Mesendoderm (in vitro differentiated cells): ENCODE results near the gene ATP1B2. TPM values are rescaled to one million over a fixed set of nuclear protein-coding genes. Genes with fewer than 3 reads are reported as not detected.

Source experiments
- DNase-seq: peaks from one replicate; pipeline ENCODE4 v3.0.0; 2013
- H2AK5ac ChIP-seq: 2 replicates; pipeline ENCODE4 v1.6.1; 2013; ENCODE audit warnings: low read length, inconsistent platforms
- H2BK120ac ChIP-seq: 2 replicates; pipeline ENCODE4 v1.6.1; 2013; ENCODE audit warnings: low read depth, mild to moderate bottlenecking, low read length, moderate library complexity, mixed read lengths
- H2BK15ac ChIP-seq: replicated peaks from 2 replicates; pipeline ENCODE4 v1.6.1; 2013; ENCODE audit warnings: low read depth, mild to moderate bottlenecking, moderate library complexity
- H2BK5ac ChIP-seq: 2 replicates; pipeline ENCODE4 v1.6.1; 2013; ENCODE audit warnings: low read length, inconsistent platforms
- H3K18ac ChIP-seq: 2 replicates; pipeline ENCODE4 v1.6.1; 2013; ENCODE audit warnings: mild to moderate bottlenecking, low read length, mixed read lengths
- H3K23ac ChIP-seq: one replicate; pipeline ENCODE4 v1.6.1; 2013; ENCODE audit warnings: low read length
- H3K27ac ChIP-seq: 2 replicates; pipeline ENCODE4 v1.5.1; 2013; ENCODE audit warnings: low read depth, mild to moderate bottlenecking, inconsistent platforms, low read length, moderate library complexity
- H3K27me3 ChIP-seq: 2 replicates; pipeline ENCODE4 v1.6.1; 2013; ENCODE audit warnings: low read length, control low read depth, mild to moderate bottlenecking, inconsistent platforms; ENCODE audit not compliant: insufficient read depth, poor library complexity
- H3K36me3 ChIP-seq: 2 replicates; pipeline ENCODE4 v1.6.1; 2013; ENCODE audit warnings: low read length, inconsistent platforms; ENCODE audit not compliant: control insufficient read depth, insufficient read depth
- H3K4ac ChIP-seq: one replicate; pipeline ENCODE4 v1.6.1; 2013; ENCODE audit warnings: low read depth, mild to moderate bottlenecking, low read length, moderate library complexity
- H3K4me1 ChIP-seq: 2 replicates; pipeline ENCODE4 v1.6.1; 2013; ENCODE audit warnings: low read depth, low read length, inconsistent platforms; ENCODE audit not compliant: control insufficient read depth
- H3K4me2 ChIP-seq: 2 replicates; pipeline ENCODE4 v1.6.1; 2013; ENCODE audit warnings: low read length
- H3K4me3 ChIP-seq: 2 replicates; pipeline ENCODE4 v1.5.1; 2013; ENCODE audit warnings: mild to moderate bottlenecking, low read length
- H3K56ac ChIP-seq: one replicate; pipeline ENCODE4 v1.6.1; 2013; ENCODE audit warnings: low read length
- H3K79me1 ChIP-seq: 2 replicates; pipeline ENCODE4 v1.6.1; 2013; ENCODE audit warnings: low read length, inconsistent platforms
- H3K79me2 ChIP-seq: 2 replicates; pipeline ENCODE4 v1.6.1; 2013; ENCODE audit warnings: mild to moderate bottlenecking, low read length; ENCODE audit not compliant: control insufficient read depth, insufficient read depth
- H3K9ac ChIP-seq: 2 replicates; pipeline ENCODE4 v1.6.1; 2013; ENCODE audit warnings: low read length, inconsistent platforms
- H4K5ac ChIP-seq: one replicate; pipeline ENCODE4 v1.6.1; 2013; ENCODE audit warnings: low read length
- H4K8ac ChIP-seq: one replicate; pipeline ENCODE4 v1.6.1; 2013; ENCODE audit warnings: low read depth, mild to moderate bottlenecking, control low read depth, low read length, moderate library complexity
- WGBS: extraction: QIAGEN DNeasy Blood & Tissue Kit; methylation state at CpG from one replicate; pipeline ENCODE4 v1.1.7; 2013; ENCODE audit warnings: low lambda C conversion rate, missing lambda C conversion rate; ENCODE audit not compliant: insufficient coverage; ENCODE audit errors: extremely low coverage; 5-methylcytosine and 5-hydroxymethylcytosine counted together
- polyA plus RNA-seq, 2 experiments: library from polyadenylated mRNA; stranded (reverse); fragments of 200-250 nt; gene quantifications; one replicate each; pipeline ENCODE4 v1.2.3, GENCODE V29; 2013

ATP1B2 gene, protein sequence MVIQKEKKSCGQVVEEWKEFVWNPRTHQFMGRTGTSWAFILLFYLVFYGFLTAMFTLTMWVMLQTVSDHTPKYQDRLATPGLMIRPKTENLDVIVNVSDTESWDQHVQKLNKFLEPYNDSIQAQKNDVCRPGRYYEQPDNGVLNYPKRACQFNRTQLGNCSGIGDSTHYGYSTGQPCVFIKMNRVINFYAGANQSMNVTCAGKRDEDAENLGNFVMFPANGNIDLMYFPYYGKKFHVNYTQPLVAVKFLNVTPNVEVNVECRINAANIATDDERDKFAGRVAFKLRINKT
- 3.2 TPM for polyA plus RNA-seq (2013, experiment 1 of 2)
- polyA plus RNA-seq (2013, experiment 2 of 2): 3.1 TPM

DNA sequence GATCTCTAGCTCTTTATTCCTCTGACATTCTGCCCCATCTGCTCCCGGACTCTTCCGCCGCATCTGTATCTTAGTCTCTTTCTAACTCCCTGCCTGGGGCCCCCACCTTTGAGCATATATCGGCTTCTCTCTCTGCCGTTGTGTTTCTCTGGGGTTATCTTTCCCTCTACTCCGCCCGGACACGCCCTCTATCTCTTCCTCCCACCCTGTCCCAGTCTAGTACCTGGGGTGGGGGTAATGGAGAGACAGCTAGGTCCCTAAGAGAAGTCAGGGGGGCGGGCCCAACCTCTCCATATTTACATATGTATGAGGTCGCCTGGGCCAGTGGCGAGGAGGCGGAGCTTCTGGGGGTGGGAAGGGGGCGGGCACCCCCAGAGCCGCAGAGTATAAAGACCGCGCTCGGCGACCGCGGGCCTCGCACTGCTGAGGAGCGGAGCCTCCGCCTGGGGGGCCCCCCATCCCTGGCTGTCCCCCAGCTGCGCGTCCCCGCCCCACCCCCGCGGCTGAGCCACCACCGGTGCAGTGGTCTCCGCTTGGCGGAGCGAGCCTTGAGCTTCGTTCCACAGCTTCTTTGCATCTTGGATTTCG, at the start of gene ATP1B2:
Gene ATP1B2 (plus strand): TSS at position 418 of the 588 bp plus-strand sequence. CDS start 593 bp downstream, outside the sequence.
- Histone ChIP-seq H4K5ac (no peak within 1 kb of the TSS), H3K4me1 (peaks cover 3% of the 10 kb centered on the region), H3K4ac (no peak within 1 kb of the TSS), H2BK5ac (no peak within 1 kb of the TSS), H3K36me3 (no peaks in the 10 kb centered on the region), H4K8ac (no peak within 1 kb of the TSS), H3K4me3 (peak within 1 kb of the TSS; percentile 19), H3K79me1 (no peaks in the 10 kb centered on the region), H2BK15ac (no peak within 1 kb of the TSS), H3K27me3 (peaks cover 7% of the 10 kb centered on the region), H3K4me2 (peak within 1 kb of the TSS; percentile 69), H3K27ac (no peak within 1 kb of the TSS), H3K23ac (peak within 1 kb of the TSS; percentile 57), H3K18ac (no peak within 1 kb of the TSS), H3K9ac (peak within 1 kb of the TSS; percentile 47), H2AK5ac (no peak within 1 kb of the TSS), H3K56ac (peak within 1 kb of the TSS; percentile 79), H3K79me2 (no peaks in the 10 kb centered on the region), H2BK120ac (no peak within 1 kb of the TSS)
- DNase-seq: peak; percentile 96
- no CpG with 5 or more reads among the region's 34 CpGs for WGBS

DNA sequence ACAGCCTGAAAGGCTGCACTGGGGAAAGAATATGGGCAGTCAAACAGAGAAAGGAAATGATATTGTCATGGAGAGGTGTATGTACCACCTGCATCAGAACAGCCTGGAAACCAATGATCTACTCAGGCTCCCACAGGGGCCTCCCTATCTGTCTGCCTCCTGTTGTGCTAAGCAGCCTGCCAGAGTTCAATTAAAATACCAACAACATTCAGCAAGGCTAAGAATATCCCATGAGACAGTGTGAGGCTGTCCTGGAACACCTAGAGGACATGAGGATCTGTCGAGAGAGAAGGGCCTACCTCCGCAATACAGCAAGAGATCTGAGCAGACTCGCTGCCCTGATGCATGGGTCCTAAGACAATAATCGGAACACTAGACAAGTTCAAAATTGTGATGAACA, 44.4 kb upstream of the ATP1B2 start:
- Histone ChIP-seq H4K5ac (no peak overlapping the region), H3K18ac (no peak overlapping the region), H3K4me2 (no peak overlapping the region), H3K79me1 (peaks cover 3% of the 10 kb centered on the region), H3K27ac (no peak overlapping the region), H2BK15ac (no peak overlapping the region), H3K36me3 (peaks cover 3% of the 10 kb centered on the region), H3K23ac (no peak overlapping the region), H2BK120ac (no peak overlapping the region), H3K27me3 (no peaks in the 10 kb centered on the region), H4K8ac (no peak overlapping the region), H3K79me2 (peaks cover 2% of the 10 kb centered on the region), H2AK5ac (no peak overlapping the region), H3K56ac (no peak overlapping the region), H3K9ac (no peak overlapping the region), H2BK5ac (no peak overlapping the region), H3K4me3 (no peak overlapping the region), H3K4me1 (no peaks in the 10 kb centered on the region), H3K4ac (no peak overlapping the region)
- DNase-seq: peak; percentile 26
- WGBS: no CpG with 5 or more reads among the region's 4 CpGs

DNA sequence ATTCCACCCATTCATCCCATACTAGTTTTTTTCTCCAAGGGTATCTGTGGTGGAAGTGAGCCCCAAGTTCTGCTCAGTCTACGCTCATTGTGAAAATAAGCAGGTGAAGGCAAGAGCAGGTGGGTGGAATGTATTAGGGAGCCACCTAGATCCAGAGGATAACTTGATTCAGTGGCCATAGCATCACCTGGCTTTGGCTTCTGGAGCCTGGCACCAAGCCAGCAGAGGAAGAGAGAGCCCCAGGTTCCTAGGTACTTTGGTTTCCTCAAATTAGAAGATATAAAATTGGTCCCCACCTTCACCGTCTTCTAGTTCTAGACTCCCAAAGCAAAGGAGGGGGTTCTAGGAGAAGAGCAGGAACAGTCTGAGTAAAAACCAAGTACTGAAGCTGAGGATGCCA, 40.1 kb upstream of the ATP1B2 start:
- H2BK15ac ChIP-seq: no peak overlapping the region
- H3K4me2 ChIP-seq: no peak overlapping the region
- no peak overlapping the region for H3K4me3 ChIP-seq
- WGBS: no CpG with 5 or more reads among the region's 2 CpGs
- peaks cover 19% of the 10 kb centered on the region for H3K79me1 ChIP-seq
- H2BK5ac ChIP-seq: no peak overlapping the region
- H3K79me2 ChIP-seq: peaks cover 15% of the 10 kb centered on the region
- H3K4me1 ChIP-seq: peaks cover 11% of the 10 kb centered on the region
- H3K27me3 ChIP-seq: no peaks in the 10 kb centered on the region
- no peak for DNase-seq
- H3K18ac ChIP-seq: no peak overlapping the region
- no peak overlapping the region for H3K4ac ChIP-seq
- no peak overlapping the region for H4K5ac ChIP-seq
- H3K23ac ChIP-seq: no peak overlapping the region
- H3K56ac ChIP-seq: no peak overlapping the region
- no peak overlapping the region for H2BK120ac ChIP-seq
- peaks cover 2% of the 10 kb centered on the region for H3K36me3 ChIP-seq
- no peak overlapping the region for H4K8ac ChIP-seq
- H2AK5ac ChIP-seq: no peak overlapping the region
- H3K27ac ChIP-seq: no peak overlapping the region
- no peak overlapping the region for H3K9ac ChIP-seq

DNA sequence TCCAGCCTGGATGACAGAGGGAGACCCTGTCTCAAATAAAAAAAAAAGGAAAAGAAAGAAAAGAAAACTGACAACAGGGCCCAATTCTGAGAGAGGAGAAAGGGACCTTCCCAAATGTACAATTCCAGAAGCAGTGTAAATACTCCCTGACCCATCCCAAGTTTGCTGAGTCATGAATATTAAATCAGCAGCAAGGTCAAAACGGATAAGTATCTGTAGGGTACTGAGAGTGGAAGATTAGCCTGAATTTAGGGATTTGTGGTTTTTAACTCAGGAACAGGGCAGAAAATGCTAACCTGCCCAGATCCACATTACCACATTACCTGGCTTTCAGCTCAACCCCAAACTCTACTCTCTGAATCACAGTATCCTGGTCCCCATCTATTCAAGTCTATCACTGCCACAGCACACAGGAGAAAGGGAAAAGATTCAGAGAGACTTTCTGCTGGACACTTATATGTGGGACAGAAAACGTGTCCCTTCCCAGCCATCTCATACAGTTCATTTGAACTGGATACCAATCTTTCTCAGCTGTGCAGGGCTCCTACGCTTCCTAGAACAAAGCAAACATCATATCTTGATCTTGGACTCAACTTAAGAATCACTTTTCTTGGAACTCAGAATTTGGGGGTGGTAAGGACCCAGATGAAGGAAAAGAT, 39.0 kb upstream of the ATP1B2 start:
- Histone ChIP-seq H3K36me3 (no peaks in the 10 kb centered on the region), H3K27me3 (no peaks in the 10 kb centered on the region), H3K4me2 (no peak overlapping the region), H2BK5ac (no peak overlapping the region), H3K79me2 (peaks cover 15% of the 10 kb centered on the region), H4K8ac (no peak overlapping the region), H3K4ac (no peak overlapping the region), H2BK15ac (no peak overlapping the region), H3K4me1 (peaks cover 11% of the 10 kb centered on the region), H3K27ac (no peak overlapping the region), H3K23ac (no peak overlapping the region), H3K18ac (no peak overlapping the region), H3K4me3 (no peak overlapping the region), H3K56ac (no peak overlapping the region), H3K79me1 (peaks cover 17% of the 10 kb centered on the region), H3K9ac (peak overlapping the region; percentile 40), H2AK5ac (no peak overlapping the region), H2BK120ac (no peak overlapping the region), H4K5ac (no peak overlapping the region)
- WGBS: no CpG with 5 or more reads among the region's 3 CpGs
- no peak for DNase-seq

DNA sequence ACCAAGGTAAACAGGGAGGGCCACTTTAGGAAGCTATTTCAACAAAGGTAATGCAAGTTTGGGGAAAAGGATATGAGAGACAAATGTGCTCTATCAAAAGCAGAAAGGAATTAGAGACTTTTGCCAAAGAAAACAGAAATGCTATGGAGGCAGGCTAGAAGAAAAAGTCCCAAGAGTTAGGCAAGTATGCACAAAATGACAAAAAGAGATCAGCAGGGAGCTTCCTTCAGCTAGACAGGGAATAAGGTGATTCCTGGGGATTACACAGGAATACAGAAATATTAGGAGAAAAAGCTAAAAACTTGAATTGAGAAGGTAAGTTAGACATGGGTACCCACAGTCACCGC, 38.5 kb upstream of the ATP1B2 start:
- no peaks in the 10 kb centered on the region for H3K27me3 ChIP-seq
- H3K56ac ChIP-seq: no peak overlapping the region
- no CpG with 5 or more reads among the region's 1 CpG for WGBS
- H3K36me3 ChIP-seq: no peaks in the 10 kb centered on the region
- H3K18ac ChIP-seq: no peak overlapping the region
- peaks cover 11% of the 10 kb centered on the region for H3K4me1 ChIP-seq
- H3K4me2 ChIP-seq: no peak overlapping the region
- no peak overlapping the region for H3K4me3 ChIP-seq
- no peak for DNase-seq
- no peak overlapping the region for H3K23ac ChIP-seq
- H2BK15ac ChIP-seq: no peak overlapping the region
- no peak overlapping the region for H3K27ac ChIP-seq
- H3K9ac ChIP-seq: no peak overlapping the region
- no peak overlapping the region for H2BK120ac ChIP-seq
- H4K5ac ChIP-seq: no peak overlapping the region
- H3K4ac ChIP-seq: no peak overlapping the region
- H2BK5ac ChIP-seq: no peak overlapping the region
- H3K79me2 ChIP-seq: peaks cover 15% of the 10 kb centered on the region
- H2AK5ac ChIP-seq: no peak overlapping the region
- no peak overlapping the region for H4K8ac ChIP-seq
- peaks cover 17% of the 10 kb centered on the region for H3K79me1 ChIP-seq
